Immature natural killer cell (primary cell): ENCODE data around the gene IL6ST. TPM values are rescaled to one million over a fixed set of nuclear protein-coding genes. Genes with fewer than 3 reads are reported as not detected.
A peak's percentile ranks its signal among the peaks of the same experiment; 100 is the strongest.
"Not testable (repeated sequence)": the region's sequence is repeated elsewhere in the genome, so short reads cannot be mapped to it uniquely, and the experiment has no call there.

Experiments used
- DNase-seq, 3 donors: peaks; one replicate each; pipeline ENCODE4 v3.0.0; 2022; ENCODE audit warnings: mixed read lengths in 1 of 3
- H3K27ac Mint-ChIP-seq, 6 donors: one replicate each; pipeline ENCODE4 v1.8.0; 2020; ENCODE audit warnings: mixed read lengths in 6 of 6, mild to moderate bottlenecking in 5 of 6, inconsistent platforms in 4 of 6, moderate library complexity in 3 of 6
- H3K27me3 Mint-ChIP-seq, 3 donors: one replicate each; pipeline ENCODE4 v1.8.0; 2020 to 2021; ENCODE audit warnings: low read depth in 3 of 3, mild to moderate bottlenecking in 3 of 3, mixed read lengths in 3 of 3, moderate library complexity in 3 of 3, inconsistent platforms in 1 of 3
- H3K36me3 Mint-ChIP-seq, 3 donors: one replicate each; pipeline ENCODE4 v1.8.0; 2020; ENCODE audit warnings: mixed read lengths in 3 of 3, inconsistent platforms in 2 of 3, mild to moderate bottlenecking in 2 of 3
- H3K4me1 Mint-ChIP-seq, 2 donors: one replicate each; pipeline ENCODE4 v1.8.0; 2020; ENCODE audit warnings: inconsistent platforms in 2 of 2, mild to moderate bottlenecking in 2 of 2, mixed read lengths in 2 of 2, moderate library complexity in 1 of 2
- H3K4me3 Mint-ChIP-seq, 5 donors: one replicate each; pipeline ENCODE4 v1.8.0; 2020; ENCODE audit warnings: mild to moderate bottlenecking in 5 of 5, mixed read lengths in 5 of 5, inconsistent platforms in 3 of 5, moderate library complexity in 3 of 5
- H3K9me3 Mint-ChIP-seq, 6 donors: one replicate each; pipeline ENCODE4 v1.8.0; 2020; ENCODE audit warnings: mild to moderate bottlenecking in 6 of 6, mixed read lengths in 6 of 6, inconsistent platforms in 4 of 6, moderate library complexity in 3 of 6
- polyA plus RNA-seq, 3 donors: library from polyadenylated mRNA; unstranded; fragments of 300-500 nt; fragmentation: Illumina TruSeq; gene quantifications; one replicate each; pipeline ENCODE4 v1.2.3, GENCODE V29; 2021

Gene IL6ST
- polyA plus RNA-seq, 3 donors from 2014 or later = 3.2 to 8.2 (median 4.7) TPM

DNA sequence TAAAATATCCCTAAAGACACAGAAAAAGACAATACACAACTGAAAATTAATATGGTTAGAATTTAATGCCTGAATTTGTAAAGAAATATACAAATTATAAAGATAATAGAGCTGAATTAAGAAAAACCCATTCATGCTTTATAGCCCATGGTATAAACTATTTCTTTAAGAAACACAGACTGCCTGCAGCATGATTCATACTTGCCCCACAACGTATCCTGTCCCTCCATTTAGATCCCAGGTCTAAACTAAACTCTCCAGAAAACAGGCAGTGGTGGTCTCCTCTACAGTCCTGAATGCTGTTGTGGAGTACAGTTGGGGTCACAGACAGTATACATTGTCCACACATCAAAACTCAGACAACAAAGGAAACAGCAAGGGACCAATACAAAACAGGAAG lies 24.8 kb downstream of the IL6ST start:
- Mint-ChIP-seq H3K4me3 (no peak overlapping the region), H3K27ac (peak overlapping the region in 1 of 6 donors; percentile 15), H3K36me3 (peaks cover 3 to 16% (median 11%) of the 10 kb centered on the region in 3 donors), H3K4me1 (peaks cover 0 to 2% of the 10 kb centered on the region in 2 donors), H3K27me3 (no peaks in the 10 kb centered on the region), H3K9me3 (no peaks in the 10 kb centered on the region)
- DNase-seq = no peak

DNA sequence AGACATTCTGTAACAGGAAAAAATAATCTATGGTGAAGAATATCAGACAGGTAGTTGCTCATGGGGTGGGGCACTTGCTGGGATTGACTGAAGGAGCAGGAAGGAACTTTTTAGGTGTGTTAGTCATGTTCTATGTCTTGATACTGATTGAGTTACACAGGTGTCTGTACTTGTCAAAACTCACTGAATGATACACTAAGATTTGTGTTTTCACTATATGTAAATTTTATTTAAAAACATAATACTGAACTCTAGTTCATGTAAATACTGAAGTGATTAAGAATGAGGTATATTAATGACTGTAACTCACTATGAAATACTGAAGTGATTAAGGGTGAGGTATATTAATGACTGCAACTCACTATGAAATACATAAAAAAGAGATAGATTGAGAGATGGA lies 28.5 kb downstream of the IL6ST start:
- no peaks in the 10 kb centered on the region for H3K4me1 Mint-ChIP-seq
- no peak overlapping the region for H3K27ac Mint-ChIP-seq
- H3K27me3 Mint-ChIP-seq = no peaks in the 10 kb centered on the region
- H3K9me3 Mint-ChIP-seq = no peaks in the 10 kb centered on the region
- H3K4me3 Mint-ChIP-seq = no peak overlapping the region
- peaks cover 7 to 14% (median 9%) of the 10 kb centered on the region in 3 donors for H3K36me3 Mint-ChIP-seq
- DNase-seq = no peak

DNA sequence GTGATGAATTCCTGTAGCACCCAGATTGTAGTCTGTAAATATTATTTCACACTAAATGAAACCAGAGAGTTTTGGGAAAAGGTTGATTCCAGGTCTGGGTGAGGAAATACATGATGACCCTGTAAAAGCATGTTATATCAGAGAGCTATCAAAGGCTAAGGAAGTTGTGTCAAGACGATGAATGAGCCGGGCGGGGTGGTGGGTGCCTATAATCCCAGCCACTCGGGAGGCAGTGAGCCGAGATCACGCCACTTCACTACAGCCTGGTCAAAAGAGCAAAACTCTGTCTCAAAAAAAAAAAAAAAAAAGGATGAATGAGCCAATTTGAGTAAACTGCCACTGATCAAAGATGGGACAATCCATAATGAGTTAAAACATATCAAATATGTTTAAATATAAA lies 29.2 kb downstream of the IL6ST start:
- Mint-ChIP-seq H3K27me3 (no peaks in the 10 kb centered on the region), H3K9me3 (no peaks in the 10 kb centered on the region), H3K4me1 (no peaks in the 10 kb centered on the region), H3K4me3 (no peak overlapping the region), H3K36me3 (peaks cover 7 to 20% (median 9%) of the 10 kb centered on the region in 3 donors), H3K27ac (no peak overlapping the region)
- no peak for DNase-seq

GRCh38 chr5:55960779-55961178 lies 34.0 kb downstream of the IL6ST start:
- Mint-ChIP-seq H3K27ac (no peak overlapping the region), H3K27me3 (no peaks in the 10 kb centered on the region), H3K9me3 (no peaks in the 10 kb centered on the region), H3K36me3 (peaks cover 20 to 34% (median 24%) of the 10 kb centered on the region in 3 donors), H3K4me1 (no peaks in the 10 kb centered on the region), H3K4me3 (no peak overlapping the region)
- no peak for DNase-seq

GRCh38 chr5:55959208-55959607 lies 35.6 kb downstream of the IL6ST start:
- H3K9me3 Mint-ChIP-seq = no peaks in the 10 kb centered on the region
- no peak overlapping the region for H3K27ac Mint-ChIP-seq
- H3K4me1 Mint-ChIP-seq = no peaks in the 10 kb centered on the region
- peaks cover 20 to 45% (median 25%) of the 10 kb centered on the region in 3 donors for H3K36me3 Mint-ChIP-seq
- DNase-seq = no peak
- H3K4me3 Mint-ChIP-seq = no peak overlapping the region
- no peaks in the 10 kb centered on the region for H3K27me3 Mint-ChIP-seq

GRCh38 chr5:55941154-55941553 lies 53.6 kb downstream of the IL6ST start:
- DNase-seq, H3K4me1 Mint-ChIP-seq, H3K9me3 Mint-ChIP-seq, H3K27ac Mint-ChIP-seq, H3K27me3 Mint-ChIP-seq, H3K4me3 Mint-ChIP-seq: not testable (repeated sequence)
- peaks cover 10 to 36% (median 18%) of the 10 kb centered on the region in 3 donors for H3K36me3 Mint-ChIP-seq

DNA sequence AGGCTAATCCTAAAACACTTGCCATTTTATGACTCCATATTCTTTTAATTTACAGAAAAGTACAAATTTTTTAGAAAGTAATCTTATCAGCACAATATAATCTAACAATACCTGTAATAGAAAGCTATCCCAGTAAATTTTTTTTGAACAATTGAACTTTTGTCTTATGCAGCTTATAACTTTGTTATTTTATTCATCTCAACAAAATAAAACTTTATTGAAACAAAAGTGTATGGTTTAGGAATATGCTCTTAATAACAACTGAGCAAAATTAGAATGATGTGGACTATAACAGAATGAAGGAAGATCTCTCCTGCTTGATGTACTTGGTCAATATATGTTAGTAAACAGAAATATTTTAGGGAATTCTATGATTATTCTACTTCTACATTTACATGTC lies 57.2 kb downstream of the IL6ST start:
- not testable (repeated sequence) for H3K9me3 Mint-ChIP-seq, H3K27me3 Mint-ChIP-seq, H3K4me1 Mint-ChIP-seq, DNase-seq, H3K4me3 Mint-ChIP-seq, H3K27ac Mint-ChIP-seq
- H3K36me3 Mint-ChIP-seq = peaks cover 0 to 20% (median 2%) of the 10 kb centered on the region in 3 donors

- H3K27ac Mint-ChIP-seq = no peak overlapping the region
- H3K27me3 Mint-ChIP-seq = peaks cover 0 to 1% (median 0%) of the 10 kb centered on the region in 3 donors
- DNase-seq = peak; percentile 46 to 61 (median 58)
- no peaks in the 10 kb centered on the region for H3K9me3 Mint-ChIP-seq
- H3K36me3 Mint-ChIP-seq = peaks cover 0 to 10% (median 0%) of the 10 kb centered on the region in 3 donors
- no peaks in the 10 kb centered on the region for H3K4me1 Mint-ChIP-seq
- no peak overlapping the region for H3K4me3 Mint-ChIP-seq
Measured at GRCh38 chr5:55936100-55936693, 58.6 kb downstream of the IL6ST start.

DNA sequence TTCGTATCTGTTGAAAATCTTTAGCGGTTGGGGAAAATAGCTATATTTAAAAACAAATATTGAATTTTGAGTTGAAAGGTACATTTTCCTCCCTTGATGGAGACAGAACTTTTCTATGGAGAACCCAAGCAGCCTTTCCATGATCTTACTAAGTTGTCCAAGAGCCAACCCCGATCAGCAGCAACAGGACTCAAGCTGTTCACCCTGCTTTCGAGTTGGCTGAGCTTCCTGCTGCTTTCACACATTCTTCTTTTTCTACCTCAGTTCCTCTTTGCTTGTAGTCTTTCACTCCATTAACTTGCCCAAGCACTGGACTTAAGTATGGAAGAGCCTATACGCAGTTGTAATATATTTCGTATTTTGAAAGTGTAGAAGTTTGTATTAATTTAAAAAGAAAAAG lies 59.4 kb downstream of the IL6ST start:
- Mint-ChIP-seq H3K4me1 (no peaks in the 10 kb centered on the region), H3K9me3 (no peaks in the 10 kb centered on the region), H3K36me3 (peaks cover 0 to 7% (median 0%) of the 10 kb centered on the region in 3 donors), H3K27ac (no peak overlapping the region), H3K4me3 (no peak overlapping the region), H3K27me3 (peaks cover 0 to 1% (median 0%) of the 10 kb centered on the region in 3 donors)
- DNase-seq = no peak

GRCh38 chr5:55934720-55935119 lies 60.0 kb downstream of the IL6ST start:
- Mint-ChIP-seq H3K4me1 (no peaks in the 10 kb centered on the region), H3K27me3 (peaks cover 0 to 1% (median 0%) of the 10 kb centered on the region in 3 donors), H3K27ac (no peak overlapping the region), H3K4me3 (no peak overlapping the region), H3K9me3 (no peaks in the 10 kb centered on the region), H3K36me3 (peaks cover 0 to 7% (median 0%) of the 10 kb centered on the region in 3 donors)
- no peak for DNase-seq

GRCh38 chr5:55934115-55934613 lies 60.6 kb downstream of the IL6ST start:
- peaks cover 0 to 1% (median 0%) of the 10 kb centered on the region in 3 donors for H3K27me3 Mint-ChIP-seq
- peaks cover 0 to 6% (median 0%) of the 10 kb centered on the region in 3 donors for H3K36me3 Mint-ChIP-seq
- H3K4me1 Mint-ChIP-seq = no peaks in the 10 kb centered on the region
- no peaks in the 10 kb centered on the region for H3K9me3 Mint-ChIP-seq
- DNase-seq = no peak
- H3K27ac Mint-ChIP-seq = no peak overlapping the region
- H3K4me3 Mint-ChIP-seq = no peak overlapping the region

GRCh38 chr5:55933377-55934114 lies 61.2 kb downstream of the IL6ST start:
- no peaks in the 10 kb centered on the region for H3K36me3 Mint-ChIP-seq
- no peak overlapping the region for H3K27ac Mint-ChIP-seq
- H3K27me3 Mint-ChIP-seq = peaks cover 0 to 1% (median 0%) of the 10 kb centered on the region in 3 donors
- H3K4me3 Mint-ChIP-seq = no peak overlapping the region
- no peaks in the 10 kb centered on the region for H3K9me3 Mint-ChIP-seq
- H3K4me1 Mint-ChIP-seq = no peaks in the 10 kb centered on the region
- no peak for DNase-seq

- no peak overlapping the region for H3K27ac Mint-ChIP-seq
- peaks cover 0 to 4% (median 0%) of the 10 kb centered on the region in 3 donors for H3K27me3 Mint-ChIP-seq
- no peaks in the 10 kb centered on the region for H3K36me3 Mint-ChIP-seq
- no peak overlapping the region for H3K4me3 Mint-ChIP-seq
- no peaks in the 10 kb centered on the region for H3K9me3 Mint-ChIP-seq
- no peaks in the 10 kb centered on the region for H3K4me1 Mint-ChIP-seq
- DNase-seq = no peak
Measured at GRCh38 chr5:55932700-55933099, 62.1 kb downstream of the IL6ST start.

DNA sequence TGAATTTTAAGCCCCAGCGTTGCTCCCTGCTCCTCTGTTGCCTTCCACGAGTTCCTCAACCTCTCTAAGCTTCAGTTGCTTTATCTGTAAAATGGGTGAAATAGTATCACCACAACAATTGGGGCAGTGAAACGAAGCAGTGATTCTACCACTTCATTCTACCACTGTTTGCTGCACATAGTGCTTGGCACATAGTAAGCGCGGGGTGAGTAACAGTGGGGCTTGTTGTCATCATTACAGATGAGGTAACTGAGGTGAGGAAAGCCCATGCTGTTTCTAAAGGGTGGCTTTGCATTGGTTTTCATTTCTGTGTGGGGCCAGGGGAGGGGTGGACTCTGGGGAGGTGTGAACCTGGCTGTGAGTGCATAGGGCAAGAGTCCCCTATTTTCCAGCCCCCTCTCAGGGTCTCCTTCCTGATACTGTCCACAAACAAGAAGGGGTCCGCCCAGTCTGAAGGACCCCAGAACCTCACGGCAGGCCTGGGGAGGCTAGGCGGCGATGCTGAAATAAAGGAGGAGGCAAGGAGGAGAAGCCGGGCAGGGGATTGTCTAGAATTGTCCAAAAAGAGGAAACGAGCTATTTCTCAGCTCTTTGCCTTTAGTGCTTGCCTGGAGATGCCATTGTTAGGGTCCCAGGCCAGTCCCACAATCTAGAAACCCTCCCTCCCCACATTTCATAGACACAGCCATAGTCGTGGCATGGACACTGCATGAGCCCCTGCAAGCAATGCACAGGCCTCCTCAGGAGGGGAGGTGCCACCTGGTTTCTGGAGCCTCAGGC lies 65.6 kb downstream of the IL6ST start:
- H3K4me3 Mint-ChIP-seq = no peak overlapping the region
- DNase-seq = no peak
- peaks cover 0 to 5% (median 0%) of the 10 kb centered on the region in 3 donors for H3K27me3 Mint-ChIP-seq
- H3K36me3 Mint-ChIP-seq = no peaks in the 10 kb centered on the region
- no peaks in the 10 kb centered on the region for H3K4me1 Mint-ChIP-seq
- H3K9me3 Mint-ChIP-seq = no peaks in the 10 kb centered on the region
- no peak overlapping the region for H3K27ac Mint-ChIP-seq
